OCI-M2 (cell line): ENCODE measurements around the gene DAP3.
"Not testable (repeated sequence)": the region's sequence is repeated elsewhere in the genome, so short reads cannot be mapped to it uniquely, and the experiment has no call there.

Source experiments
- DNase-seq: peaks from one replicate; lab custom pipeline; 2025; ENCODE audit not compliant: unreplicated experiment; lab: John Stamatoyannopoulos, UW

DAP3 gene

DNA sequence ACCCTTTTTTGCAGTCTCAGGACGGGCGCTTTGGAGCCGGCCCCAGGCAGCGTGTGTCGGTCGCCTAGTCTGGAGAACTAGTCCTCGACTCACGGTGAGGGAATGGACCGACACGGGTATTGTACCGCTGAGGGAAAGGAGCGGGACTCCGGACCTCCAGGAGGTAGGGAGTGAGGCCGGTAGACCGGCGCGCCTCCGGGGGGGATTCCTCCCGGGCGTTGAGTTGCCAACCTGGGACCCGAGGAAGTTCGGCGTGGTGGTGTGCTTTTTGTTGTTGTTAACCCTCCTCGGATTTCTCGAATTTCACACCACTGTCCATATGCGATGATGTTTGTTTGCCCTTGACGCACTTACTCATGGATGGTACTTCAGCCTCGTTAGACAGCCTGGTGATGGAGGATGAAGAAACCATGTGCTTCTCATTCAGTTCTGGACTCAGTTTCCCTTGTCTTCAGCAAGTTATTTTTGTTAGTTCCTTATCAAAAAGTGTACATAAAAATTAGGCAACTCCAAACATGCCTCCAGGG lies at the start of gene DAP3:
Gene DAP3, plus strand, starts transcription at position 11 of the 527 bp plus-strand sequence. CDS start 20,689 bp downstream, outside the sequence.
- not testable (repeated sequence) for DNase-seq

DNA sequence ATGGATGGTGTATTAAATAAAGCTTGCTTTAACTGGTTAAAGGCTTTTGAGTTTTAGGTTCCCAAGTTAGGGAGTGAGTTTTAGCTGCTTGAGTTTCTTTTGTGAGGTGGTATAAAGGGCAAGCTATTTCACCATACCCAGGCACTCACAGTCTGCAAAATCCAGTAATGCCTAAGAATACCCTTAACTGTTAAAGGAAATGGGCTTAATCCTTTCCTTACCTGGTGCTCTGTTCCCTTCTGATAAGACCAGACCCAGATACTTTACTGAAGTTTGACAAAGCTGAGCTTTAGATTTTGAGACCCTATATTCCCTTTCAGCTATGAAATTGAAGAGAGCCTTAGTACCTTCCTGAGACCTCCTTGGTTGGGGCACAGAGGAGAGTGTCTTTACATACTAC lies 48.5 kb upstream of the DAP3 start:
- no peak for DNase-seq

DNA sequence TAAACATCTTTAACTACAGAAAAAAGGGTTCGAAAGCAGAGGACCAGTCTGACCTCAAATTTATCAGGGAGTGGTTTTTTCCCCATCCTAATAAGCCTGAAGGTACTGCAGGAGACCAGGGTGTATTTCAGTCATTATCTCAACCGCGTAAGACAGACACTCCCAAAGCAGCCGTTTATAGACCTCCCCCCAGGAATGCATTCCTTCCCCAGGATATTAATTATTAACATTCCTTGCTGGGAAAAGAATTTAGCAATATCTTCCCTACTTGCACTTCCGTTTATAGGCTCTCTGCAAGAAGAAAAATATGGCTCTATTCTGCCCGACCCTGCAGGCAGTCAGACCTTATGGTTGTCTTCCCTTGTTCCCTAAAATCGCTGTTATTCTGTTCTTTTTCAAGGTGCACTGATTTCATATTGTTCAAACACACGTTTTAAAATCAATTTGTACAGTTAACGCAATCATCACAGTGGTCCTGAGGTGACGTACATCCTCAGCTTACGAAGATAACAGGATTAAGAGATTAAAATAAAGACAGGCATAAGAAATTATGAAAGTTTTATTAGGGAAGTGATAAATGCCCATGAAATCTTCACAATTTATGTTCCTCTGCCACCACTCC lies 46.2 kb upstream of the DAP3 start:
- not testable (repeated sequence) for DNase-seq

DNA sequence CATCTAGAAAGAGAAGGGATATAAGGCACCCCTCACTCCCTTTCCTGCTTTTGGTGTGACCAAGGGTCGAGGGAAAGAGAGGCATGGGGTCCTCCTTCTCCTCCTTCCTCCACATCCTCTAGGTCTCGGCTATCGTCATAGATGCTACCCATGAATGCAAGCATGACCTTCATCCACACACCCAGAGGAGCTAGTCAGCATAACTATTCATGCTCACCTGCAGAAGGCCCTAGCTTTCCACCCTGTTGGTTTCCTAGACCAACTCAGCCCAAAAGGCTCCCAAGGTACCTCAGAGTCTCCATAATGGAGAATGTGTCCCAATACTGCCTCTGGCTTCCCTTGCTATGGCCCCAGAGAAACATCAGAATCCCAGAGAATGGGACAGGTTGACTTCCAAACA lies 45.7 kb upstream of the DAP3 start:
- DNase-seq = no peak

DNA sequence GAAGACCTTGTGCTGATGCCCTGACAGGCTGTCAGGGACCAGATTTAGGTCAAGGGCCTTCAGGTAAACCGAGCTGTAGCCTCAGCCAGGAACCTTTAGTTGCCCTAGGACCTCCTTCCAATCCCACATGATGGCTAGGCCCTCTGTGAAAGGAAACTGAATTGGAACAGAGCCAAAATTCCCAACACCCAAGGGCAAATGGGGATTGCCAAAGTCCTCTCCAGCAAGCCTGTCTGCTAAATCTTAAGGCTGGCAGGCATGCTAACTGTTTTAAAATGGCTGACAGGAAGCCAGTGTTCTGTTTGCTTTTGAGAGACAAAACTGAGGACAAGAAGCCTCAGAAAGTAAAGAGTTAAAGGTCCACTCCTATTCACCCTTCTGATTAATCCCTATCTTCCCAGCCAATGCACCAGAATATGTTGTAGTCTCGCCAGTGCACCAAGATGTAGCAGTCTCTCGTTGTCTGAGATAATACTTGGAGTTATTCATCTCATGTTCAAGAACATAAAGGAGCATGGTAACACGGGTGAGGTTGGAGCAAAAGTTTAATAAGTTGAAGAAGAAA lies 43.8 kb upstream of the DAP3 start:
- no peak for DNase-seq

DNA sequence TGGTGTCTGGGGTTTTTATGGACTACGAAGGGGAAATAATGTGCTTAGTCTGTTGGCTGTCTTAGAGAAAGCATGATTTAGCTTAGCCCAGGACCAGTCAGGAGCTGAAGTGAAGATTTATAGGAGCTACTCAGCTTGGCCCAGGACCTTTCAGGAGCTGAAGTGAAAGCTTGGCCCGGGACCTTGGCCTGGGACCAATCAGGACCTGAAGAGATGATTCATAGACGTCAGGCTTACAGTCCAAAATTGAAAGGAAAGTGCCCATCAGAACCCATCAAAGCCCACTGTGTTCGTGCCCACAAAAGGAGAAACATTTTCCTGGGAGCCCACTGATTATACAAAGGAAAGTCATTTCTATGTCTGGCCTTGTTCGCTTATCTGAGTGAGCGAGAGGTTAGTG lies 43.2 kb upstream of the DAP3 start:
- DNase-seq = no peak

DNA sequence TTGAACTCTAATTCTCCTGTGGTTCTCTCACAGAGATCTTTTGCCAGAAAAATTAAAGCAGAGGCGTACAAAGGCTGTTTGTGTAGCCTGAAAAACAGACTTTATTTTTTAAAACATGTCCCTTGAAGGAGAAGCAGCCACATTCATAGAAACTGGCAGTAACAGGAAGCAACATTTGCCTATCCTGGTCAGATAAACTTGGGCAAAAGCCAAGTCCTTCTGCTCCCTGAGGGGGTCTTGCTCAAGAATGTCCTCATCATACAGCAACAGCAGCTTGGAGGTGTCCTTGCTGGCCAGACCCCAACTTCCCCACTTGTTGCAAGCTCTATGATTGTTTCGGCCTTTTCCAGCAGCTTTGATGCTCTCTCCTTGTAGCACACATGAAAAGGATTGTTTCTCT lies 42.6 kb upstream of the DAP3 start:
- DNase-seq = no peak

DNA sequence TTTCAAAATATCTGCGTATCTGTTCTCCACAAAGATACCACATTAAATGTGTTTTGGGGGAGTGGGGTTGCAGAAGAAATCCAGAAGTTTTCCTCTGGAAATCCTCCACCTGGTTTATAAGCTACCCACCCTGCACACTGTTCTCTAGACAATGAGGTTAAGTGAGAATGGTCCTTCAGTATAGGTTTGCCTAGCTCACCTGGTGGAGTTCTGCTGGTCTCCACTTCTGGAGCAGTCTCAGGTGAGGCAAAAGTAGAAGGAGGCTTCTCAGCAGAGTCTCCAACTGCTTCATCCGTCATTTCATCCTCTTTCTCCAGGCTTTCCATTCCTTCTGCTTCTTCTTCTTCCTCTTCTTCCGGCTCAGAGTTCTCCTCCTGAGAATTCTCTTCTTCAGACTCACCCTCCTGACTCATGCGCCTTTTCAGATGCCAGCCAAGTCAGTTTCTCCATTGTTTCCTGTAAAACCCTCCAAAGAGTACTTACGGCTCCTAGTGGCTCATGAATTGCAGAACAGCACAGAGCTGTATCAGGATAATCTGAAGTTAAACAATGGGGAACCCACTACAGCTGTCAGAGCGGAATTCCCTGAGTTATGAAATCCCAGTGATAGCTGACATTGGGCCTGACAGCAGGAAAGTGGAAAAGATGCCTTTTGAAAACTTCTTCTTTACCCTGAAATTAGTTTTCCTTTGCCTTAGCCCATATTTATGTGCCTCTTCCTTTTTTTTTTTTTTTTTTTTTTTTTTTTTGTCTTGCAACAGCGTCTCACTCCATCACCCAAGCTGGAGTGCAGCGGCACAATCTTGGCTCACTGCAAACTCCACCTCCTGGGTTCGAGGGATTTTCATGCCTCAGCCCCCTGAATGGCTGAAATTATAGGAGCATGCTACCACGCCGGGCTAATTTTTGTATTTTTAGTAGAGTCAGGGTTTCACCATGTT lies 40.4 kb upstream of the DAP3 start:
- no peak for DNase-seq

DNA sequence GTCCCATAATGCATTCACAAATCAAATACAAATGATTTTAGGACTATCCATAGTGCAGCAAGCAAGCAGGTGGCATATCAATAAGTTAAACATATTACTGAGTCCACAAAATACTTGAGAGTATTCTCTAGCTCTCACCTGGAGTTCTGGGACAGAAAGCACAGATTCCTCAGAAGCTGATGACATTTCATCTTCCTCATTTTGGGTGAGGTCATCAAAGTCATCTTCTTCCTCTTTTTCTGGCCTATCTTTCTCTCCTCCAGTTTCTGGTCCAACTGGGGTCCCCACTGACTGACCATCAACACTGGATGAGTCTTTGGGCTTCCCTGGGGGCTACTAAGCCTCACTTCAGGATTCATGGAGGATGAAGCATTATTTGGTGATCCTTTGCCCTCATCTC lies 39.2 kb upstream of the DAP3 start:
- DNase-seq = no peak

DNA sequence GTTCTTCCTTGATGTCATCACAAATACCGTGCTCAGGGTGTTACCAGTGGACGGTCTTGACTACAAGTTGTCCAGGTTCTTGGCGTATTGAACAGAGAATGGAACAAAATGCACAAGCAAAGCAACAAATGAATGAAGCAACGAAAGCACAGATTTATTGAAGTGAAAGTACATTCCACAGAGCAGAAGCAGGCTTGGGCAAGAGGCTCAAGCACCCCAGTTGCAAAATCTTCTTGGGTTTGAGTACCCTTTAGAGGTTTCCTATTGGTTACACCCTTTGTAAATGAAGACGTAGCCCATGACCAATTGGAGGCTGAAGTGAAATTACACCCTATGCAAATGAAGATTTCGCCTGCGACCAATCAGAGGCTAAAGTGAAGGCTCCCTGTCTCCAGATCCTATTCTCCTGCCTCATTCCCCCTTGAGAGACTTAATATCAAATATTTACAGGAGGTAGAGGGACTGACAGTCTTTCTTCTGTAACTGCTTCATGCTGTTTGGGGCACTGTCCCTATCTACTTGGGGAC lies 38.6 kb upstream of the DAP3 start:
- DNase-seq = no peak

DNA sequence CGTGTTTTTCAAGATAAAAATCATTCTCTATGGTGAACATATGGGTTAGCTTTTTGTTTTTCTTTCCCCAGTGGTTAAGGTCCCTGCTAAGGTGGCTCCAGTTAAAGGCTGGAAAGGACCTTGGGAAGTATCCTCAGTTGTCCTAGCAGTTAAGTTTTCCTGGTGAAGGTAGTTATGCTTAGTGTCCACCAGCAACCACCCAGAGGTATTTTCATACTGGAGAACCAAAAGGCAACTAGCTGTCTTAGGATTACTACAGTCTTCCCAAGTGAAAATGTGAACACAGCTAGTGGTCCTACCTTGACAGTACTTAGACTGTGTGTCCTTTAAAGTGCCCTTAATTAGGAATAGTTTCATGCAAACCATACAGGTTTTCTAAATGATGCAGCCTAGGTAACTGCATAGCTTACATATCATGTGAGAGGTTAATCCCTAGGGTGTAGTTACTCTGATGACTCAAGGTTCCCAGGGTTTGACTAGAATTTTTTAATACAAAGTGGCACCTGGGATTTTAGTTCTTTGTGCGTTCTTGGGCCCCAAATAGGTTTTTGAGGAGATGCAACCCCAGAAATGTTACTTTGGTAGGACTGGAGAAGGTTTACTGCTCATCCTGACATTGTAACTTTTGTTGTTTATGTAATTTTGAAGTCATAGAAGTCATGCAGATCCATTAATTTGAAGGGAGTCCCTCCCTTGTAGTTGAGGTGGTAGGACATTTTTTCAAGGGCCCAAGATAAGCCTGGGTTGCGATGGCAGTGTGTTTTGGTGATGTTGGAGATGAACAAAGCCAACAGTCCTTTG lies 36.8 kb upstream of the DAP3 start:
- DNase-seq = no peak

DNA sequence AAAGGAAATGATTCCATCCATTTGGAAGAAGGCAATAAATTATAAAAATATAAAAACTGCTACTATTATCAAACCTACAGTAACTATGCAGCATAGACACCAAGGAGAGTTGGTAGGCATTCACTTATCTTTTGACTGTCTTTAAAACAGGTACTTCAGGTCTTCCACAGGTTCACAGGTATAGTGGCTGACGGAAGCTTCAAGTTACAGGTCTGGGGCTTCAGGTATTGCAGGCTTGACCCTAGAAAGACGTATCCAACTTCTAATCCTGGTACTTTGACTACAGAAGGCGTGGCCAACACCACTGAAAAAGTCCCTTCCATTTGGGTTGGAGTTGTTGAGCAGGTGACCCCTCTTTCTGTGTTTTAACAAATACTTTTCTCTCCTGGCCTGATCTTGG lies 35.9 kb upstream of the DAP3 start:
- no peak for DNase-seq

DNA sequence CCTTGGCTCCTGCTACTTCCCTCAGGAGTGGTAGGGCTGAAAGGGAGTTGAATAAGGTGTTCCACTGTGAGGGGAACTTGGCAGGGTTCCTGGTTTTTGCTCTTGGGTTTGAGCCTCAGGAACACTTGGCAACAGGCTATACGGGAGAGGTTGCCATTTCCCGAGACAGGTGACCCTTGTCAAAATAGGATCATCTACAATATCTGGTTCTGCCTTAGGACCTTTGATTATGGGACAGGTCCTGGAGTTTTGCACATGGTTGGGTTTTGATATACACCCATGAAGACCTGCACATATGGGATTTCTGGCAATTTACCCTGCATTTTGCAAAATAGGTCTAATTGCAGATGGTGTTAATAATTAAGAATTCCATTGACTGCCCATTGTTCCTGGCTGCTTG lies 31.4 kb upstream of the DAP3 start:
- DNase-seq = no peak

DNA sequence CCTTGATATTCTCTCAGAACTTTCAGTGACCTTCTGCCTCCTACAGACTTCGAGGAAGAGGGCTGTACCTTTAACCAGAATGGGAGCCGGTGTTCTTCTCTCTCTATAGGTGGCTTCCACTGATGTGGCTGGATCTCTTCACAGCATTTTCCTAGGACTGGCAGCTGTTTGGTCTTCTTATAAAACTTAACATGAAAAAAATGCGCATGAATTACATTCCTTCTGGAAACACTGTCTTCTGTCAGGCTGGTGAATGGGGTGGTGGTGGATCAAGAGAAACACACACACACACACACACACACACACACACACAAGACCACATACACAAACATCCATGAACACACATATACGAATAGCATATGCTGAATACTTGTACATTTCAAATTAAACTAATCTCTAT lies 27.7 kb upstream of the DAP3 start:
- DNase-seq = not testable (repeated sequence)

DNA sequence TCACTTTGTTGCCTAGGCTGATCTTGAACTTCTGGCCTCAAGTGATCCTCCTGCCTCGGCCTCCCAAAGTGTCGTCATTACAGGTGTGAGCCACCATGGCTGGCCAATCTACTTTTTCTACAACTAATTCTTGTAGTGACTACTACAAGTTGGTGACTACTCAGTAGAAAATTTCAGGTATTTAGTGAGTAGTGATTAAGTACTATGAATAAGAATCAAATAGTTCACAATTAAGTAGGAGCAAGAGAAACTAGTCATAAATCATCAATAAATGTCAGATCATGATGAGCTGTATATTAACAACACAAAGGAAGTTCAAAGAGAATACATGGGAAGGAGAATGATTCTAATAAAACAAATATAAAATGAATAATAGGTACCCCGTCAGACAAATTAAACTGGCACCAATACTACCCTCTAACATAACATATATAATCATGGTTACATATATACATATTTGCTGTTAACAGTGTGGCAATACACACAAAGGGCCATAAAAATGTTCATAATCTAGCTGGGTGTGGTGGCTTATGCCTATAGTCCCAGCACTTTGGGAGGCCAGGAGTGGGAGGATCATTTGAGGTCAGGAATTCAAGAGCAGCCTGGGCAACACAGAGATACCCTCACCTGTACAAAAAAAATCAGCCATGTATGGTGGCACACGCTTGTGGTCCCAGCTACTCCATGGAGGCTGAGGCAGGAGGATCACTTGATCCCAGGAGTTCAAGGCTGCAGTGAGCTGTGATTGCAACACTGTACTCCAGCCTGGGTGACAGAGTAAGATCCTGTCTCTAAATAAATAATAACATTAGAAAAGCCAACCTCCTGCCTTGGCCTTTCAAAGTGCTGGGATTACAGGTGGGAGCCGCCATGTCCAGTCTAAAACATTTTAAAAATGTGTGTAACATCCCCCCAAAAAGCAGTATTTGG lies 19.4 kb upstream of the DAP3 start:
- no peak for DNase-seq

DNA sequence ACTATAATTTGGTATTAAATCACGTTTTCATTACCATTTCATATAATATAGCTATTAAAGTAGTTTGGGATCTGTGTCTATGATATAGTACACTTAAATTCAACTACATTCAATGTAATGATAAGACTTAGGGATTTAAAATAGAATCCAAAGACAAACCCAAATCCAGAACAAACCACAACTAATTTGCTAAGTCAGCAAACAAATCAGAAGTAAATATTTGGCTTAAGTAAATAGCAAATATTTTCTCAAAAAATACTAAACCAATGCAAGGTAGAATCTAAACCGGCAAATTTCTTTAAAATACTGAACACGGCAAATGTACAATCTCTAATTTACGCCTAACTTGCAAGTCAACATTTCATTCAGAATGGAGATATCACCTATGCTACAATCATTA lies 17.1 kb upstream of the DAP3 start:
- DNase-seq = no peak

DNA sequence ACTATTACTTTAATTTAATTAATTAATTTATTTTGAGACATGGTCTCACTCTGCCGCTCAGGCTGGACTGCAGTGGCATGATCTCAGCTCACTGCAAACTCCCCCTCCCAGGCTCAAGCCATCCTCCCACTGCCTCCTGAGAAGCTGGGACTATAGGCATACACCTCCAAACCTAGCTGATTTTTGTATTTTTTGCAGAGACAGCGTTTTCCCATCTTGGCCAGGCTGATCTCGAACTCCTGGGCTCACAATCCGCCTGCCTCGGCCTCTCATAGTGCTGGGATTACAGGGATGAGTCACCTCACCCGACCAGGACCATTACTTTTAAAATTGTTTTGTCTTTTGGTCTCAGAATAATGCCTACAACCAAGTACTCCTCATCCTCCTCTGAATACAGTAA lies 15.9 kb upstream of the DAP3 start:
- DNase-seq = no peak

DNA sequence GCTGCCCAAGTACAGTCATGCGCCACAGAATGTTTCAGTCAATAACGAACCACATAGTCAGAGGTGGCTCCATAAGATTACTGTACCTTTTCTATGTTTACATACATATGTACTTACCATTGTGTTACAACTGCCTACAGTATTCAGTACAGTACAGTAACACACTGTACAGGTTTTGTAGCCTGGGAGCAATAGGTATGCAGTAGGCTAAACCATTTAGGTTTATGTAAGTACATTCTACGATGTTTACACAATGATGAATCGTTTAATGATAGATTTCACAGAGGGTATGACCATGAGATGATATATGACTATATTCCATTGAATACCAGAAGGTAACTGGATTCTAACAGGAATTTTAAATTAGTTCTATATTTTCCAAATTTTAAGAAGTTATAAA lies 10.9 kb upstream of the DAP3 start:
- DNase-seq = no peak

DNA sequence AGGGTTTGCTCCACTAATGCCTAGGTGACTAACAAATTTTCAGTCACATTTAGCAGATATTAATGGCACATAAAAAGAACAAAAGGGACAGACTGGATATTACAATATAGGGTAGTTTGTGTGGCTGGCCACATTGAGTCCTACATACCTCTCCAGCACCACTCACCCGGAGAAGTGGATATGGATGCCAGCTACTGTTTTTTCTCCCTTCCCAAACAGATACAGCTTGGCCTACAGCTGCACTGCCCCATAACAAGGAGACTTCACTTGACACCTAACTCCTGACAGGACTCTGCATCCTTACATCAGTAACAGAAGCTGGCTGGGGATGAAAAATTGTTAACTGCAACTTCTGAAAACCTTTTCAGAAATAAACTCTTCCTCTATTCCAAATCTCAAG lies 9.9 kb upstream of the DAP3 start:
- DNase-seq = not testable (repeated sequence)

DNA sequence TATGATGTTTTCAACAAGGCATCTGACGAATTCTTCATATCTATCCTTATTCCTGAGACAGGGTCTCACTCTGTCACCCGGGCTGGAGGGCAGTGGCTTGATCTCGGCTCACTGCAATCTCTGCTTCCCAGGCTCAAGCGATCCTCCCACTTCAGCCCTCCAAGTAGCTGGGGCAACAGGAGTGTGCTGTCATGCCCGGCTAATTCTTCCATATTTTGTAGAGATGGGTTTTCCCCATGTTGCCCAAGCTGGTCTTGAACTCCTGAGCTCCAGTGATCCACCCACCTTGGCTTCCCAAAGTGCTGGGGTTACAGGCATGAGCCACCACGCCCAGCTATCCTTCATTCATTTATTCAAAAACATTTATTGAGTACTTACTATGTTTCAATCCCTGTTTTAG lies 8.4 kb upstream of the DAP3 start:
- no peak for DNase-seq
